Coronary artery (tissue), 2 donors: ENCODE measurements around the gene RIMKLB.

Experiments used
- DNase-seq: peaks from one replicate; pipeline ENCODE4 v3.0.0-alpha.2; 2017; ENCODE audit warnings: low spot score
- H3K27ac ChIP-seq, 2 donors: fragments of 200-600 bp; sonication (generic); one replicate each; pipeline ENCODE4 v1.5.1; 2016 to 2019
- H3K4me3 ChIP-seq: fragments of 200-600 bp; sonication (generic); 2 replicates; pipeline ENCODE4 v1.5.1; 2016; ENCODE audit warnings: mild to moderate bottlenecking, moderate library complexity
- CTCF ChIP-seq: fragments of 200-600 bp; sonication (generic); IDR thresholded peaks from one replicate; pipeline ENCODE4 v1.5.1; 2019; ENCODE audit warnings: antibody characterized with exemption

Gene RIMKLB

GRCh38 chr12:8697476-8698131 lies at the start of gene RIMKLB:
RIMKLB (plus strand) TSS chr12:8697991; CDS start chr12:8713867, 15,876 bp downstream.
- Histone ChIP-seq H3K27ac (peak within 1 kb of the TSS; percentile 99 to 100), H3K4me3 (peak within 1 kb of the TSS; percentile 99)
- peak; percentile 84 for DNase-seq
- no peak for TF ChIP-seq CTCF

- Histone ChIP-seq H3K27ac (no peak overlapping the region), H3K4me3 (no peak overlapping the region)
- DNase-seq = no peak
- TF ChIP-seq CTCF = no peak
These were observed 49.1 kb upstream of the RIMKLB start for GRCh38 chr12:8648576-8649205.

GRCh38 chr12:8655421-8655820 lies 42.4 kb upstream of the RIMKLB start:
- Histone ChIP-seq H3K27ac (no peak overlapping the region), H3K4me3 (no peak overlapping the region)
- DNase-seq = no peak
- no peak for TF ChIP-seq CTCF

- no peak for TF ChIP-seq CTCF
- H3K4me3 ChIP-seq = no peak overlapping the region
- no peak overlapping the region for H3K27ac ChIP-seq
- DNase-seq = no peak
These were observed 39.4 kb upstream of the RIMKLB start for GRCh38 chr12:8658346-8658745.

GRCh38 chr12:8661016-8661415 lies 36.8 kb upstream of the RIMKLB start:
- Histone ChIP-seq H3K27ac (peak overlapping the region in 1 of 2 donors; percentile 42), H3K4me3 (peak overlapping the region; percentile 32)
- no peak for DNase-seq
- no peak for TF ChIP-seq CTCF

- H3K27ac ChIP-seq = peak overlapping the region in 1 of 2 donors; percentile 76
- TF ChIP-seq CTCF = no peak
- peak overlapping the region; percentile 51 for H3K4me3 ChIP-seq
- DNase-seq = no peak
These were observed 36.0 kb upstream of the RIMKLB start for GRCh38 chr12:8661751-8662150.

- no peak for DNase-seq
- TF ChIP-seq CTCF = no peak
- Histone ChIP-seq H3K27ac (peak within 1 kb of the TSS in 1 of 2 donors; percentile 76), H3K4me3 (peak within 1 kb of the TSS; percentile 51)
These were observed 35.2 kb upstream of the RIMKLB start, which contains the start of gene MFAP5 for GRCh38 chr12:8662593-8662992. MFAP5 (minus strand) TSS chr12:8662826; CDS start chr12:8662104, 722 bp downstream.
